Chondrocyte (in vitro differentiated cells): ENCODE data around the gene SPACDR. TPM values are rescaled to one million over a fixed set of nuclear protein-coding genes. Genes with fewer than 3 reads are reported as not detected.

Experiments
- DNase-seq: peaks from one replicate; pipeline ENCODE4 v3.0.0; 2021; ENCODE audit warnings: mixed read lengths, low spot score
- H3K27ac Mint-ChIP-seq: one replicate; pipeline ENCODE4 v1.8.0; 2021; ENCODE audit warnings: mild to moderate bottlenecking, moderate library complexity, mixed read lengths; ENCODE audit not compliant: unreplicated experiment
- H3K27me3 Mint-ChIP-seq: 2 replicates; pipeline ENCODE4 v1.8.0; 2021; ENCODE audit warnings: low read depth, mixed read lengths
- H3K36me3 Mint-ChIP-seq: 2 replicates; pipeline ENCODE4 v1.8.0; 2021; ENCODE audit warnings: low read depth, mixed read lengths
- H3K4me1 Mint-ChIP-seq: 2 replicates; pipeline ENCODE4 v1.8.0; 2021; ENCODE audit warnings: low read depth, mild to moderate bottlenecking, mixed read lengths
- H3K4me3 Mint-ChIP-seq: one replicate; pipeline ENCODE4 v1.8.0; 2021; ENCODE audit warnings: mild to moderate bottlenecking, moderate library complexity, mixed read lengths; ENCODE audit not compliant: unreplicated experiment
- H3K9me3 Mint-ChIP-seq: 2 replicates; pipeline ENCODE4 v1.8.0; 2021; ENCODE audit warnings: low read depth, mixed read lengths
- CTCF ChIP-seq: fragments of 200-600 bp; sonication (generic); IDR thresholded peaks from 2 replicates; pipeline ENCODE4 v1.5.0; 2021; ENCODE audit warnings: antibody characterized with exemption, mild to moderate bottlenecking, moderate library complexity
- total RNA-seq: library from RNA; stranded (reverse); gene quantifications from 3 replicates; pipeline ENCODE4 v1.2.1, GENCODE V29; 2021

SPACDR gene
- total RNA-seq, 1 donor from 2014 or later, result 0.42 TPM

GRCh38 chr7:100407285-100408180 is 56.5 kb downstream of the SPACDR start:
- H3K36me3 Mint-ChIP-seq, result no peaks in the 10 kb centered on the region
- peaks cover 6% of the 10 kb centered on the region for H3K27me3 Mint-ChIP-seq
- no peaks in the 10 kb centered on the region for H3K9me3 Mint-ChIP-seq
- no peak for DNase-seq
- no peak overlapping the region for H3K27ac Mint-ChIP-seq
- no peaks in the 10 kb centered on the region for H3K4me1 Mint-ChIP-seq
- TF ChIP-seq CTCF, result peak; percentile 85
- no peak overlapping the region for H3K4me3 Mint-ChIP-seq

GRCh38 chr7:100406767-100407166 is 57.3 kb downstream of the SPACDR start:
- Mint-ChIP-seq H3K27ac (no peak overlapping the region), H3K9me3 (no peaks in the 10 kb centered on the region), H3K4me1 (no peaks in the 10 kb centered on the region), H3K27me3 (peaks cover 6% of the 10 kb centered on the region), H3K36me3 (no peaks in the 10 kb centered on the region), H3K4me3 (no peak overlapping the region)
- DNase-seq, result no peak
- TF ChIP-seq CTCF, result no peak

Other genes starting within 250 kb of the SPACDR start
- not detected in 3 replicates for gene PVRIG, start 244.3 kb downstream of the SPACDR start, total RNA-seq
- gene SPDYE3, start 156.6 kb downstream of the SPACDR start, total RNA-seq, result not detected in 3 replicates
- 19.1 to 32.2 TPM (median 20.3 TPM) in 3 replicates for gene PILRB, start 106.1 kb downstream of the SPACDR start, total RNA-seq
- 0.60 to 0.92 TPM (median 0.62 TPM) in 3 replicates for gene PILRA, start 90.8 kb downstream of the SPACDR start, total RNA-seq
- 2.3 to 3.8 TPM (median 2.6 TPM) in 3 replicates for gene ZCWPW1, start 35.6 kb downstream of the SPACDR start, total RNA-seq
- 30.9 to 39.1 TPM (median 31.8 TPM) in 3 replicates for gene MEPCE, start 34.4 kb downstream of the SPACDR start, total RNA-seq
- 20.5 to 23.0 TPM (median 21.0 TPM) in 3 replicates for gene PPP1R35, start 27.8 kb downstream of the SPACDR start, total RNA-seq
- gene TSC22D4, start 15.0 kb upstream of the SPACDR start, total RNA-seq, result 24.0 to 34.1 TPM (median 33.0 TPM) in 3 replicates
- 0.77 to 0.95 TPM (median 0.87 TPM) in 3 replicates for gene NYAP1, start 19.7 kb upstream of the SPACDR start, total RNA-seq
- 7.7 to 8.2 TPM (median 7.8 TPM) in 3 replicates for gene AGFG2, start 74.9 kb upstream of the SPACDR start, total RNA-seq
- 0.70 to 1.1 TPM in 2 of 3 replicates, not detected in the other for gene SAP25, start 109.6 kb upstream of the SPACDR start, total RNA-seq
- gene LRCH4, start 121.9 kb upstream of the SPACDR start, total RNA-seq, result 42.0 to 45.8 TPM (median 43.9 TPM) in 3 replicates
- gene FBXO24, start 122.1 kb upstream of the SPACDR start, total RNA-seq, result 0.57 to 1.2 TPM (median 0.82 TPM) in 3 replicates
- 153 to 203 TPM (median 153 TPM) in 3 replicates for gene PCOLCE, start 138.1 kb upstream of the SPACDR start, total RNA-seq
- 13.9 to 17.5 TPM (median 17.3 TPM) in 3 replicates for gene MOSPD3, start 148.3 kb upstream of the SPACDR start, total RNA-seq
- gene TFR2, start 177.3 kb upstream of the SPACDR start, total RNA-seq, result 0.87 to 2.1 TPM (median 1.8 TPM) in 3 replicates
- gene ACTL6B, start 192.2 kb upstream of the SPACDR start, total RNA-seq, result not detected in 3 replicates
- 191 to 204 TPM (median 202 TPM) in 3 replicates for gene GNB2, start 209.5 kb upstream of the SPACDR start, total RNA-seq
- gene GIGYF1, start 230.0 kb upstream of the SPACDR start, total RNA-seq, result 29.2 to 32.8 TPM (median 31.7 TPM) in 3 replicates
- gene POP7, start 241.9 kb upstream of the SPACDR start, total RNA-seq, result 24.2 to 31.8 TPM (median 25.5 TPM) in 3 replicates